Measurements from ENCODE around the gene SLC6A3.
"Not testable (repeated sequence)": the region's sequence is repeated elsewhere in the genome, so short reads cannot be mapped to it uniquely, and the experiment has no call there.

Gene SLC6A3

GRCh38 chr5:1439388-1440097 lies 5.7 kb downstream of the SLC6A3 start:
- no peak for DNase-seq

GRCh38 chr5:1438871-1439270 lies 6.4 kb downstream of the SLC6A3 start:
- peak; percentile 42 for DNase-seq

GRCh38 chr5:1437876-1438559 lies 7.2 kb downstream of the SLC6A3 start:
- no peak for DNase-seq

GRCh38 chr5:1437226-1437829 lies 7.9 kb downstream of the SLC6A3 start:
- peak; percentile 41 for DNase-seq

GRCh38 chr5:1436681-1437080 lies 8.6 kb downstream of the SLC6A3 start:
- DNase-seq, result no peak

GRCh38 chr5:1436036-1436435 lies 9.2 kb downstream of the SLC6A3 start:
- no peak for DNase-seq

- peak; percentile 30 for DNase-seq
These were observed 9.9 kb downstream of the SLC6A3 start for GRCh38 chr5:1435369-1435768.

GRCh38 chr5:1432296-1432695 lies 12.9 kb downstream of the SLC6A3 start:
- peak; percentile 51 for DNase-seq

GRCh38 chr5:1431896-1432295 lies 13.3 kb downstream of the SLC6A3 start:
- peak; percentile 42 for DNase-seq

GRCh38 chr5:1431021-1431811 lies 14.0 kb downstream of the SLC6A3 start:
- peak; percentile 54 for DNase-seq

GRCh38 chr5:1430121-1430795 lies 15.0 kb downstream of the SLC6A3 start:
- DNase-seq, result peak; percentile 28

- DNase-seq, result peak; percentile 22
These were observed 15.7 kb downstream of the SLC6A3 start for GRCh38 chr5:1429496-1429895.

- DNase-seq, result peak; percentile 31
These were observed 16.2 kb downstream of the SLC6A3 start for GRCh38 chr5:1429066-1429465.

GRCh38 chr5:1428107-1428506 lies 17.1 kb downstream of the SLC6A3 start:
- no peak for DNase-seq

GRCh38 chr5:1424716-1425115 lies 20.5 kb downstream of the SLC6A3 start:
- no peak for DNase-seq

- no peak for DNase-seq
These were observed 21.2 kb downstream of the SLC6A3 start for GRCh38 chr5:1423901-1424603.

GRCh38 chr5:1422522-1422921 lies 22.7 kb downstream of the SLC6A3 start:
- DNase-seq, result not testable (repeated sequence)

- no peak for DNase-seq
These were observed 23.5 kb downstream of the SLC6A3 start for GRCh38 chr5:1421521-1422341.

GRCh38 chr5:1420211-1421195 lies 24.7 kb downstream of the SLC6A3 start:
- no peak for DNase-seq

Measured in activated effector memory CD4-positive, alpha-beta T cell treated with anti-CD3 and anti-CD28 coated beads, Interleukin-2, amount 50 U/mL, for 16 hours (primary cell).